Ishikawa (cell line): ENCODE measurements around the gene ICOSLG.

ENCODE experiments used
- CEBPB ChIP-seq: IDR thresholded peaks from 2 replicates; pipeline ENCODE4 v1.6.1; 2012
- CREB1 ChIP-seq: IDR thresholded peaks from 2 replicates; pipeline ENCODE4 v1.6.1; 2012; ENCODE audit warnings: low read depth
- EGR1 ChIP-seq: IDR thresholded peaks from 2 replicates; pipeline ENCODE4 v1.6.1; 2012
- EP300 ChIP-seq: IDR thresholded peaks from 2 replicates; pipeline ENCODE4 v1.6.1; 2012; ENCODE audit warnings: borderline replicate concordance
- FOXM1 ChIP-seq: IDR thresholded peaks from 2 replicates; pipeline ENCODE4 v1.6.1; 2012; ENCODE audit warnings: low read depth, borderline replicate concordance
- MAX ChIP-seq: IDR thresholded peaks from 2 replicates; pipeline ENCODE4 v1.6.1; 2012
- NFIC ChIP-seq: IDR thresholded peaks from 2 replicates; pipeline ENCODE4 v1.6.1; 2012
- RAD21 ChIP-seq: IDR thresholded peaks from 2 replicates; pipeline ENCODE4 v1.6.1; 2012; ENCODE audit warnings: low read depth
- TAF1 ChIP-seq: IDR thresholded peaks from 2 replicates; pipeline ENCODE4 v1.6.1; 2012; ENCODE audit warnings: low read depth, mild to moderate bottlenecking
- TEAD4 ChIP-seq: IDR thresholded peaks from 2 replicates; pipeline ENCODE4 v1.6.1; 2012
- YY1 ChIP-seq: IDR thresholded peaks from 2 replicates; pipeline ENCODE4 v1.6.1; 2012; ENCODE audit warnings: low read depth
- ZBTB7A ChIP-seq: IDR thresholded peaks from 2 replicates; pipeline ENCODE4 v1.6.1; 2012; ENCODE audit warnings: low read depth
- TF ChIP-seq, protein P1 (sequence below): IDR thresholded peaks from 2 replicates; pipeline ENCODE4 v1.6.1; 2012; ENCODE audit warnings: low read depth, mild to moderate bottlenecking

DNA sequence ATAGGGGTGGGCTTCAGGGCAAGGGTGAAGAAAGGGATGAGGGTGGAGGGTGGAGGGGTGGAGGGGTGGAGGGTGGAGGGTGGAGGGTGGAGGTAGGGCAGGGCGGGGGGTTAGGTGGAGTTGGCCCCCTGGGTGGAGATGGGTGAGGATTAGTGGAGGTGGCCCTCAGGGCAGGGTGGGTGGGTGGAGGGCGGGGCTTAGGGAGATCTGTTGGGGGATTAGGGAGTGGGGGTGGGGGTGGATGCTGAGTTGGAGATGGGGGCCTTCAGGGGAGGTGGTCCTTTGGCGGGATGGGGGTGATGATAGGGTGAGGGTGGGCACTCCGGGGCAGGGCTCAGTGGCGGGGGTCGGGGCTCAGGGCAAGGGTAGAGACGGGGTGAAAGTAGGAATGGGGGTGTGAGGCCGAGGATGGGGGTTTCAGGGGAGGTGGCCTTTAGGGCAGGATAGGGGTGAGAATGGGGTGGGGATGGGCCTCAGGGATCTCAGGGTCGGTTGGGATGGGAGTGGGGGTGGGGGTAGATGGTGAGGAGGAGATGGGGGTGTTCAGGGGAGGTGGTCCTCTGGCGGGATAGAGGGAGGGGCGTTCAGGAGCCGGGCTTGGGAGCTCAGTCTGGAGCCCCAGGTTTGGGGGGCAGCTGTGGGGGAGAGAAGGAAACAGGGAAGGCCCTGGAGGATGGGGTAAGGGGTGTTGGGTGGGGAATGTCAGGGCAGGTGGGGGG is 21.8 kb upstream of the ICOSLG start:
- TF ChIP-seq EP300 = no peak
- TF ChIP-seq RAD21 = no peak
- TF ChIP-seq FOXM1 = no peak
- TF ChIP-seq EGR1 = no peak
- TF ChIP-seq CREB1 = no peak
- no peak for TF ChIP-seq CEBPB
- TF ChIP-seq ZBTB7A = no peak
- TF ChIP-seq, protein P1, sequence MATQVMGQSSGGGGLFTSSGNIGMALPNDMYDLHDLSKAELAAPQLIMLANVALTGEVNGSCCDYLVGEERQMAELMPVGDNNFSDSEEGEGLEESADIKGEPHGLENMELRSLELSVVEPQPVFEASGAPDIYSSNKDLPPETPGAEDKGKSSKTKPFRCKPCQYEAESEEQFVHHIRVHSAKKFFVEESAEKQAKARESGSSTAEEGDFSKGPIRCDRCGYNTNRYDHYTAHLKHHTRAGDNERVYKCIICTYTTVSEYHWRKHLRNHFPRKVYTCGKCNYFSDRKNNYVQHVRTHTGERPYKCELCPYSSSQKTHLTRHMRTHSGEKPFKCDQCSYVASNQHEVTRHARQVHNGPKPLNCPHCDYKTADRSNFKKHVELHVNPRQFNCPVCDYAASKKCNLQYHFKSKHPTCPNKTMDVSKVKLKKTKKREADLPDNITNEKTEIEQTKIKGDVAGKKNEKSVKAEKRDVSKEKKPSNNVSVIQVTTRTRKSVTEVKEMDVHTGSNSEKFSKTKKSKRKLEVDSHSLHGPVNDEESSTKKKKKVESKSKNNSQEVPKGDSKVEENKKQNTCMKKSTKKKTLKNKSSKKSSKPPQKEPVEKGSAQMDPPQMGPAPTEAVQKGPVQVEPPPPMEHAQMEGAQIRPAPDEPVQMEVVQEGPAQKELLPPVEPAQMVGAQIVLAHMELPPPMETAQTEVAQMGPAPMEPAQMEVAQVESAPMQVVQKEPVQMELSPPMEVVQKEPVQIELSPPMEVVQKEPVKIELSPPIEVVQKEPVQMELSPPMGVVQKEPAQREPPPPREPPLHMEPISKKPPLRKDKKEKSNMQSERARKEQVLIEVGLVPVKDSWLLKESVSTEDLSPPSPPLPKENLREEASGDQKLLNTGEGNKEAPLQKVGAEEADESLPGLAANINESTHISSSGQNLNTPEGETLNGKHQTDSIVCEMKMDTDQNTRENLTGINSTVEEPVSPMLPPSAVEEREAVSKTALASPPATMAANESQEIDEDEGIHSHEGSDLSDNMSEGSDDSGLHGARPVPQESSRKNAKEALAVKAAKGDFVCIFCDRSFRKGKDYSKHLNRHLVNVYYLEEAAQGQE = no peak
- no peak for TF ChIP-seq YY1
- TF ChIP-seq TAF1 = no peak
- TF ChIP-seq NFIC = no peak
- no peak for TF ChIP-seq TEAD4
- no peak for TF ChIP-seq MAX
